Vagina (tissue), 2 donors: ENCODE measurements around the gene OSBPL6.

Source experiments
- CTCF ChIP-seq, 3 experiments: fragments of 450-650 bp in 2 of 3; fragments of 200-600 bp in 1 of 3; sonication (generic) in 1 of 3; IDR thresholded peaks; one replicate each; pipeline ENCODE4 v1.5.1; 2017 to 2019; ENCODE audit warnings: antibody characterized with exemption in 3 of 3, mild to moderate bottlenecking in 2 of 3, moderate library complexity in 2 of 3
- POLR2A ChIP-seq, 2 donors: fragments of 450-650 bp; IDR thresholded peaks; one replicate each; pipeline ENCODE4 v1.6.1; 2017; ENCODE audit warnings: antibody characterized with exemption in 2 of 2, mild to moderate bottlenecking in 2 of 2, moderate library complexity in 2 of 2
- POLR2AphosphoS5 ChIP-seq, 2 donors: sonication (generic); formaldehyde crosslinking; IDR thresholded peaks; one replicate each; pipeline ENCODE4 v1.9.0; 2017; ENCODE audit warnings: antibody characterized with exemption in 2 of 2, mild to moderate bottlenecking in 2 of 2, low read depth in 1 of 2; ENCODE audit not compliant: insufficient read depth in 1 of 2

GRCh38 chr2:178350051-178350450 is 155.7 kb downstream of the OSBPL6 start:
- no peak for TF ChIP-seq CTCF (IDR thresholded peaks at IDR 0.05)
- TF ChIP-seq POLR2A (IDR thresholded peaks at IDR 0.05) = no peak
- TF ChIP-seq POLR2AphosphoS5 (IDR thresholded peaks at IDR 0.05; ENCODE audit: insufficient read depth in 1 of 2, low read depth in 1 of 2) = no peak
